GM12878 (cell line): ENCODE results near the gene RAB33A. TPM values are rescaled to one million over a fixed set of nuclear protein-coding genes. Genes with fewer than 3 reads are reported as not detected.

Experiments
- ASH2L ChIP-seq: fragments of 300-600, 200-600 bp; sonication (generic); IDR thresholded peaks from 2 replicates; pipeline ENCODE4 v1.6.1; 2017; ENCODE audit warnings: low read depth, mild to moderate bottlenecking, borderline replicate concordance
- BRCA1 ChIP-seq: IDR thresholded peaks from 2 replicates; pipeline ENCODE4 v1.6.1; 2011; ENCODE audit warnings: low read depth, low read length, improper control_type of control experiment
- EGR1 ChIP-seq, 2 experiments: IDR thresholded peaks; 1 replicate in 1 of 2; 2 replicates in 1 of 2; pipeline ENCODE4 v1.6.1; 2011 to 2012; ENCODE audit warnings: low read depth in 2 of 2, low read length in 2 of 2, borderline replicate concordance in 1 of 2, mild to moderate bottlenecking in 1 of 2, moderate library complexity in 1 of 2
- EP300 ChIP-seq, 2 experiments: fragments of 150-350 bp in 1 of 2; IDR thresholded peaks; 2 replicates each; pipeline ENCODE4 v1.6.1; 2011 to 2012; ENCODE audit warnings: low read depth in 2 of 2, low read length in 2 of 2, borderline replicate concordance in 1 of 2, improper control_type of control experiment in 1 of 2, inconsistent platforms in 1 of 2; ENCODE audit not compliant: control insufficient read depth in 1 of 2
- EZH2 ChIP-seq: IDR thresholded peaks from 2 replicates; pipeline ENCODE4 v1.6.1; 2012; ENCODE audit warnings: low read depth, mild to moderate bottlenecking, control low read depth, inconsistent platforms, low read length, borderline replicate concordance; ENCODE audit not compliant: control insufficient read depth
- JUND ChIP-seq: IDR thresholded peaks from 2 replicates; pipeline ENCODE4 v1.6.1; 2012; ENCODE audit warnings: low read depth, mild to moderate bottlenecking, low read length, improper control_type of control experiment, moderate library complexity
- KDM1A ChIP-seq: fragments of 200-600 bp; sonication (generic); IDR thresholded peaks from 2 replicates; pipeline ENCODE4 v1.6.1; 2016; ENCODE audit warnings: borderline replicate concordance
- LARP7 ChIP-seq: fragments of 450-650 bp; IDR thresholded peaks from 2 replicates; pipeline ENCODE4 v1.6.1; 2017; ENCODE audit warnings: mild to moderate bottlenecking
- MEF2B ChIP-seq: fragments of 450-650 bp; IDR thresholded peaks from 2 replicates; pipeline ENCODE4 v1.6.1; 2018; ENCODE audit warnings: mild to moderate bottlenecking, moderate library complexity; ENCODE audit not compliant: partially characterized antibody, poor library complexity, severe bottlenecking
- NBN ChIP-seq: fragments of 450-650 bp; IDR thresholded peaks from 2 replicates; pipeline ENCODE4 v1.6.1; 2016
- SRF ChIP-seq, 2 experiments: IDR thresholded peaks; 2 replicates each; pipeline ENCODE4 v1.6.1; 2011; ENCODE audit warnings: low read depth in 2 of 2, low read length in 2 of 2, mild to moderate bottlenecking in 1 of 2, moderate library complexity in 1 of 2
- TARDBP ChIP-seq: IDR thresholded peaks from 2 replicates; pipeline ENCODE4 v1.6.1; 2016; ENCODE audit warnings: borderline replicate concordance
- polyA plus RNA-seq, 11 experiments: library from polyadenylated mRNA; depleted of rRNA in 4 of 11; unstranded in 6 of 11; stranded (reverse) in 5 of 11; fragments of >200 nt; fragmentation: Nextera tagmentation in 4 of 11; fragmentation: Illumina TruSeq in 1 of 11; extraction: Ambion mirVana in 4 of 11; extraction: Trizol in 1 of 11; gene quantifications; 1 replicate in 1 of 11; 2 replicates in 10 of 11; pipeline versions ENCODE4 v1.2.1 to v1.2.3, GENCODE V29; 2011 to 2016; ENCODE audit warnings: inconsistent platforms in 2 of 11, missing spikeins in 2 of 11, low read depth in 1 of 11
- total RNA-seq, 4 experiments: library from RNA; depleted of rRNA in 3 of 4; stranded (reverse); fragments of >200 nt in 3 of 4; fragmentation: Illumina TruSeq in 1 of 4; extraction: Trizol in 1 of 4; gene quantifications; 2 replicates each; pipeline versions ENCODE4 v1.2.1 to v1.2.3, GENCODE V29; 2013 to 2021
- TF ChIP-seq, protein P1 (sequence below): fragments of 450-650 bp; IDR thresholded peaks from 2 replicates; pipeline ENCODE4 v1.6.1; 2017; ENCODE audit warnings: borderline replicate concordance
- TF ChIP-seq, protein P2 (sequence below): fragments of 450-650 bp; IDR thresholded peaks from 2 replicates; pipeline ENCODE4 v1.6.1; 2016; ENCODE audit warnings: mild to moderate bottlenecking
- TF ChIP-seq, protein P3 (sequence below): fragments of 450-650 bp; IDR thresholded peaks from 2 replicates; pipeline ENCODE4 v1.6.1; 2017; ENCODE audit warnings: low read depth, mild to moderate bottlenecking, moderate library complexity
- TF ChIP-seq, protein P4 (sequence below): IDR thresholded peaks from 2 replicates; pipeline ENCODE4 v1.6.1; 2011; ENCODE audit warnings: borderline replicate concordance, low read depth, mild to moderate bottlenecking, moderate library complexity, mixed read lengths, low read length; ENCODE audit not compliant: insufficient read depth; ENCODE audit errors: extremely low read length
- TF ChIP-seq, protein P5 (sequence below): IDR thresholded peaks from 2 replicates; pipeline ENCODE4 v1.6.1; 2011; ENCODE audit warnings: low read depth, low read length, improper control_type of control experiment, borderline replicate concordance
- TF ChIP-seq, protein P6 (sequence below): fragments of 450-650 bp; IDR thresholded peaks from 2 replicates; pipeline ENCODE4 v1.6.1; 2017; ENCODE audit warnings: mild to moderate bottlenecking, moderate library complexity

Gene RAB33A
- total and polyA plus RNA-seq, 10 of the 15 experiments (the other 5 are each of a cell fraction or from before 2014, with no cell fraction given) = 6.3 to 67.3 (median 33.4) TPM

DNA sequence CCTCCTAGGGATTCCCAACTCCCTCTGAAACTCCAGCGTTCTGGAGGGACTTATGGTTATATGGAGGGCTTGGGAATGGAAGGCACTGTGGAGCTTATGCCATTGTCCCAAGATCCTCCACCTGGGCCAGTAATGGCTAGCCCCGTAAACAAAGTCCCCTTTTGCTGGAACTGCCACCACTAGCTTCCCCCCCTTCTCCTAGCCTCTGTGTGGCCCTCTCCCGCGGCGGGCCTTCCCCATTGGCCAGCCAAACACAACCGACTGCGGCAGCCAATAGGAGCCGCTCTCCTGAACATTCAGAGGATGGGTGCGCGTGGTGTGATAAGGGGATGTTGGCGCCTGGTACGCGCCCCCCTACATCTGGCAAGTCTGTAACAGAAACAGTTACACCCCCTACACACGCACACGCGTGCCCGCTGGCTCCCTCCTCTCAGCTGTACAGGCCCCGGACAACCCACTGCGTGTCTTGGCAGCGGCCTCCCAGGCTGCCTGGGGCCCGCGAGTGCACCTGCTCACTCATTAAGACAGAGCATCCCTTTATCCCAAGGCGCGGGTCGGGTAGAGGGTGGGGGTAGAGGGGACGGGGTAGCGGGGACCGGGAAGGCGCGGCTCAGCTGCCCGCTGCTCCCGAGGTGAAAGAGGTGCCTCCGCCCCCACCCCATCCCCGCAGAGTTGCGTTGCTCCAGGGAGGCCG is 863 bp upstream of the RAB33A start (continued):
- TF ChIP-seq, protein P1, sequence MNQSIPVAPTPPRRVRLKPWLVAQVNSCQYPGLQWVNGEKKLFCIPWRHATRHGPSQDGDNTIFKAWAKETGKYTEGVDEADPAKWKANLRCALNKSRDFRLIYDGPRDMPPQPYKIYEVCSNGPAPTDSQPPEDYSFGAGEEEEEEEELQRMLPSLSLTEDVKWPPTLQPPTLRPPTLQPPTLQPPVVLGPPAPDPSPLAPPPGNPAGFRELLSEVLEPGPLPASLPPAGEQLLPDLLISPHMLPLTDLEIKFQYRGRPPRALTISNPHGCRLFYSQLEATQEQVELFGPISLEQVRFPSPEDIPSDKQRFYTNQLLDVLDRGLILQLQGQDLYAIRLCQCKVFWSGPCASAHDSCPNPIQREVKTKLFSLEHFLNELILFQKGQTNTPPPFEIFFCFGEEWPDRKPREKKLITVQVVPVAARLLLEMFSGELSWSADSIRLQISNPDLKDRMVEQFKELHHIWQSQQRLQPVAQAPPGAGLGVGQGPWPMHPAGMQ = no peak
- TF ChIP-seq KDM1A (no peak), BRCA1 (no peak), EZH2 (no peak), EP300 (IDR thresholded peaks at IDR 0.05; ENCODE audit: borderline replicate concordance in 1 of 2, control insufficient read depth in 1 of 2, low read depth in 2 of 2, low read length in 2 of 2) (no peak), LARP7 (no peak), SRF (IDR thresholded peaks at IDR 0.05; ENCODE audit: low read depth in 2 of 2, low read length in 2 of 2) (no peak), NBN (no peak), MEF2B (no peak), EGR1 (IDR thresholded peaks at IDR 0.05; ENCODE audit: borderline replicate concordance in 1 of 2, low read depth in 2 of 2, low read length in 2 of 2) (no peak), ASH2L (no peak), TARDBP (no peak), JUND (0 out of 2 replicates have a peak, but pooled peaks have one; percentile 63)
- TF ChIP-seq, protein P2, sequence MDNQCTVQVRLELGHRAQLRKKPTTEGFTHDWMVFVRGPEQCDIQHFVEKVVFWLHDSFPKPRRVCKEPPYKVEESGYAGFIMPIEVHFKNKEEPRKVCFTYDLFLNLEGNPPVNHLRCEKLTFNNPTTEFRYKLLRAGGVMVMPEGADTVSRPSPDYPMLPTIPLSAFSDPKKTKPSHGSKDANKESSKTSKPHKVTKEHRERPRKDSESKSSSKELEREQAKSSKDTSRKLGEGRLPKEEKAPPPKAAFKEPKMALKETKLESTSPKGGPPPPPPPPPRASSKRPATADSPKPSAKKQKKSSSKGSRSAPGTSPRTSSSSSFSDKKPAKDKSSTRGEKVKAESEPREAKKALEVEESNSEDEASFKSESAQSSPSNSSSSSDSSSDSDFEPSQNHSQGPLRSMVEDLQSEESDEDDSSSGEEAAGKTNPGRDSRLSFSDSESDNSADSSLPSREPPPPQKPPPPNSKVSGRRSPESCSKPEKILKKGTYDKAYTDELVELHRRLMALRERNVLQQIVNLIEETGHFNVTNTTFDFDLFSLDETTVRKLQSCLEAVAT = no peak
- TF ChIP-seq, protein P3, sequence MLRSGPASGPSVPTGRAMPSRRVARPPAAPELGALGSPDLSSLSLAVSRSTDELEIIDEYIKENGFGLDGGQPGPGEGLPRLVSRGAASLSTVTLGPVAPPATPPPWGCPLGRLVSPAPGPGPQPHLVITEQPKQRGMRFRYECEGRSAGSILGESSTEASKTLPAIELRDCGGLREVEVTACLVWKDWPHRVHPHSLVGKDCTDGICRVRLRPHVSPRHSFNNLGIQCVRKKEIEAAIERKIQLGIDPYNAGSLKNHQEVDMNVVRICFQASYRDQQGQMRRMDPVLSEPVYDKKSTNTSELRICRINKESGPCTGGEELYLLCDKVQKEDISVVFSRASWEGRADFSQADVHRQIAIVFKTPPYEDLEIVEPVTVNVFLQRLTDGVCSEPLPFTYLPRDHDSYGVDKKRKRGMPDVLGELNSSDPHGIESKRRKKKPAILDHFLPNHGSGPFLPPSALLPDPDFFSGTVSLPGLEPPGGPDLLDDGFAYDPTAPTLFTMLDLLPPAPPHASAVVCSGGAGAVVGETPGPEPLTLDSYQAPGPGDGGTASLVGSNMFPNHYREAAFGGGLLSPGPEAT = peak; percentile 66
- TF ChIP-seq, protein P4, sequence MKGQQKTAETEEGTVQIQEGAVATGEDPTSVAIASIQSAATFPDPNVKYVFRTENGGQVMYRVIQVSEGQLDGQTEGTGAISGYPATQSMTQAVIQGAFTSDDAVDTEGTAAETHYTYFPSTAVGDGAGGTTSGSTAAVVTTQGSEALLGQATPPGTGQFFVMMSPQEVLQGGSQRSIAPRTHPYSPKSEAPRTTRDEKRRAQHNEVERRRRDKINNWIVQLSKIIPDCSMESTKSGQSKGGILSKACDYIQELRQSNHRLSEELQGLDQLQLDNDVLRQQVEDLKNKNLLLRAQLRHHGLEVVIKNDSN = no peak
- TF ChIP-seq, protein P5, sequence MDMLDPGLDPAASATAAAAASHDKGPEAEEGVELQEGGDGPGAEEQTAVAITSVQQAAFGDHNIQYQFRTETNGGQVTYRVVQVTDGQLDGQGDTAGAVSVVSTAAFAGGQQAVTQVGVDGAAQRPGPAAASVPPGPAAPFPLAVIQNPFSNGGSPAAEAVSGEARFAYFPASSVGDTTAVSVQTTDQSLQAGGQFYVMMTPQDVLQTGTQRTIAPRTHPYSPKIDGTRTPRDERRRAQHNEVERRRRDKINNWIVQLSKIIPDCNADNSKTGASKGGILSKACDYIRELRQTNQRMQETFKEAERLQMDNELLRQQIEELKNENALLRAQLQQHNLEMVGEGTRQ = no peak
- TF ChIP-seq, protein P6, sequence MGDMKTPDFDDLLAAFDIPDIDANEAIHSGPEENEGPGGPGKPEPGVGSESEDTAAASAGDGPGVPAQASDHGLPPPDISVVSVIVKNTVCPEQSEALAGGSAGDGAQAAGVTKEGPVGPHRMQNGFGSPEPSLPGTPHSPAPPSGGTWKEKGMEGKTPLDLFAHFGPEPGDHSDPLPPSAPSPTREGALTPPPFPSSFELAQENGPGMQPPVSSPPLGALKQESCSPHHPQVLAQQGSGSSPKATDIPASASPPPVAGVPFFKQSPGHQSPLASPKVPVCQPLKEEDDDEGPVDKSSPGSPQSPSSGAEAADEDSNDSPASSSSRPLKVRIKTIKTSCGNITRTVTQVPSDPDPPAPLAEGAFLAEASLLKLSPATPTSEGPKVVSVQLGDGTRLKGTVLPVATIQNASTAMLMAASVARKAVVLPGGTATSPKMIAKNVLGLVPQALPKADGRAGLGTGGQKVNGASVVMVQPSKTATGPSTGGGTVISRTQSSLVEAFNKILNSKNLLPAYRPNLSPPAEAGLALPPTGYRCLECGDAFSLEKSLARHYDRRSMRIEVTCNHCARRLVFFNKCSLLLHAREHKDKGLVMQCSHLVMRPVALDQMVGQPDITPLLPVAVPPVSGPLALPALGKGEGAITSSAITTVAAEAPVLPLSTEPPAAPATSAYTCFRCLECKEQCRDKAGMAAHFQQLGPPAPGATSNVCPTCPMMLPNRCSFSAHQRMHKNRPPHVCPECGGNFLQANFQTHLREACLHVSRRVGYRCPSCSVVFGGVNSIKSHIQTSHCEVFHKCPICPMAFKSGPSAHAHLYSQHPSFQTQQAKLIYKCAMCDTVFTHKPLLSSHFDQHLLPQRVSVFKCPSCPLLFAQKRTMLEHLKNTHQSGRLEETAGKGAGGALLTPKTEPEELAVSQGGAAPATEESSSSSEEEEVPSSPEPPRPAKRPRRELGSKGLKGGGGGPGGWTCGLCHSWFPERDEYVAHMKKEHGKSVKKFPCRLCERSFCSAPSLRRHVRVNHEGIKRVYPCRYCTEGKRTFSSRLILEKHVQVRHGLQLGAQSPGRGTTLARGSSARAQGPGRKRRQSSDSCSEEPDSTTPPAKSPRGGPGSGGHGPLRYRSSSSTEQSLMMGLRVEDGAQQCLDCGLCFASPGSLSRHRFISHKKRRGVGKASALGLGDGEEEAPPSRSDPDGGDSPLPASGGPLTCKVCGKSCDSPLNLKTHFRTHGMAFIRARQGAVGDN = no peak
